Suppressor macrophage (primary cell): Measurements from ENCODE around the gene SRGAP3.
"Not testable (repeated sequence)": the region's sequence is repeated elsewhere in the genome, so short reads cannot be mapped to it uniquely, and the experiment has no call there.

Experiments used
- DNase-seq, 4 experiments: peaks; one replicate each; pipeline ENCODE4 v3.0.0-alpha.2; 2020 to 2022

SRGAP3 gene

GRCh38 chr3:9110316-9110715, 139.1 kb downstream of the SRGAP3 start:
- peak in 3 of 4 experiments; percentile 26 to 40 (median 32) for DNase-seq

- DNase-seq = peak; percentile 72 to 86 (median 82)
Measured at GRCh38 chr3:9109568-9109914, 139.9 kb downstream of the SRGAP3 start.

GRCh38 chr3:9108876-9109567, 140.4 kb downstream of the SRGAP3 start:
- DNase-seq = no peak

GRCh38 chr3:9107738-9108137, 141.7 kb downstream of the SRGAP3 start:
- DNase-seq = no peak

- DNase-seq = no peak
Measured at GRCh38 chr3:9105421-9105820, 144.0 kb downstream of the SRGAP3 start.

- no peak for DNase-seq
Measured at GRCh38 chr3:9104121-9104520, 145.3 kb downstream of the SRGAP3 start.

GRCh38 chr3:9102240-9102981, 147.0 kb downstream of the SRGAP3 start:
- no peak for DNase-seq

- peak in 3 of 4 experiments; percentile 12 to 39 (median 33) for DNase-seq
Measured at GRCh38 chr3:9101286-9101685, 148.2 kb downstream of the SRGAP3 start.

GRCh38 chr3:9100513-9100894, 148.9 kb downstream of the SRGAP3 start:
- DNase-seq = peak; percentile 65 to 84 (median 74)

- DNase-seq = peak in 1 of 4 experiments; percentile 18
Measured at GRCh38 chr3:9099702-9100512, 149.5 kb downstream of the SRGAP3 start.

GRCh38 chr3:9098716-9099675, 150.4 kb downstream of the SRGAP3 start:
- DNase-seq = no peak

GRCh38 chr3:9097495-9097894, 152.0 kb downstream of the SRGAP3 start:
- no peak for DNase-seq

- no peak for DNase-seq
Measured at GRCh38 chr3:9091486-9092235, 157.8 kb downstream of the SRGAP3 start.

- no peak for DNase-seq
Measured at GRCh38 chr3:9088441-9089353, 160.7 kb downstream of the SRGAP3 start.

GRCh38 chr3:9087831-9088413, 161.5 kb downstream of the SRGAP3 start:
- peak; percentile 84 to 93 (median 90) for DNase-seq

GRCh38 chr3:9085428-9085827, 164.0 kb downstream of the SRGAP3 start:
- DNase-seq = not testable (repeated sequence)

GRCh38 chr3:9081184-9081818, 168.1 kb downstream of the SRGAP3 start:
- peak; percentile 46 to 62 (median 56) for DNase-seq

- peak; percentile 45 to 82 (median 65) for DNase-seq
Measured at GRCh38 chr3:9080163-9080562, 169.3 kb downstream of the SRGAP3 start.

GRCh38 chr3:9079676-9080075, 169.8 kb downstream of the SRGAP3 start:
- peak; percentile 37 to 59 (median 46) for DNase-seq
